ENCODE data around the gene OR8S1. TPM values are rescaled to one million over a fixed set of nuclear protein-coding genes. Genes with fewer than 3 reads are reported as not detected.

OR8S1 gene
- polyA plus RNA-seq, 1 donor: not detected

DNA sequence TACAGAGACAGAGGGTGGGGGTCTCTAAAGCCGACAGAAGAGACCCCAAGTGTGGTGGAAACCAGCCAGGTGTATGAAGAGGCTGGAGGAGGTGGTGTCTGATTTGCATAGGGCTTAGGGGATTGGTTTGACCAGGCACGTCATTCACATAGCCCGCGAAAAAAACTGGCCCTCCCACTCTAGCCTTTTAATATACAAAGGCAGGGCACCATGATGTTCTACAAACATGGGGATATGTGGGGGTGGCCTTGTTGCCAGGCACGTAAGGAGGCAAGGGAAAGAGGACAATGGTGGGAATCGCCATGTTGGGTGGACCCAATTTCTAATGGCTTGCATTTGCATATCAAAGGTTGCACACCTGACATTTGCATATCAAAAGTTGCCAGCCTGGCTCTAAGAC is 31.2 kb downstream of the OR8S1 start:
- no peak for DNase-seq

DNA sequence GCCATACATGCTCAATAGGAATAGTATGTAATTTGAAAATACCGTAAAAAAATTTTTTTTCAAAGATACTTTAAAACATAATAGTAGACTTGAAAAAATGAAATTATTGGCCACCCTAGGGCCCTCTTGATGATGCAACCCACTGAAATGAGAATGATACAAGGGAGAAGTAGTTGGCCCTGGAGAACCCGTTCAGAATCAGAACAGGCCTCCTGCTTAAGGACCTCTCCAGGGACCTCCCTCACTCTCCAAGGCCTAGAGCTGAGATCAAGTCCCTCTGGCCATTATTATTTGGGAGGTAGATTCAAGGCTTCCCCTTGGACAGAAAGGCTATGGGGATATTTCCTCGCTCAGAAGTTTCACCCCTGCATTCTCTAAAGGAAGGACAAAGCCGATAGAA is 32.5 kb downstream of the OR8S1 start:
- DNase-seq: no peak

DNA sequence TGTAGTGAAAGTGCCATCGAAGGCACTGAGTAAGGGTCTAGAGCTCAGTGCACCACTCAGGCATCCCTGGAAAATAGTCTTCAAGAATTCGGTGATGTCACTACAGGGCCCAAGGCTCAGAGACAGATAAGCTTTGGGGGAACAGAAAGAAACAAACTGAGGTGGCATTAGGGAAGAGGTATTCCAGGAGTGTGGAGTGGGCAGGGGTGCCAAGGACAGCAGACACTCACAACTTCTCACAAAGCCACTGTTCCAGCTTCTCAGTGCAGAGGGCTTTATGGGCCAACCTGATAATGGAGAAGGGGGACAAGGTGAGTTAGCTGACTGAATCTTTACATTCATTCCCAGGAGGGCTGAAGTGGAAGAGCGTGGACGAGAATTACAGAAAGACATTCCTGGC is 42.3 kb downstream of the OR8S1 start:
- DNase-seq: no peak

DNA sequence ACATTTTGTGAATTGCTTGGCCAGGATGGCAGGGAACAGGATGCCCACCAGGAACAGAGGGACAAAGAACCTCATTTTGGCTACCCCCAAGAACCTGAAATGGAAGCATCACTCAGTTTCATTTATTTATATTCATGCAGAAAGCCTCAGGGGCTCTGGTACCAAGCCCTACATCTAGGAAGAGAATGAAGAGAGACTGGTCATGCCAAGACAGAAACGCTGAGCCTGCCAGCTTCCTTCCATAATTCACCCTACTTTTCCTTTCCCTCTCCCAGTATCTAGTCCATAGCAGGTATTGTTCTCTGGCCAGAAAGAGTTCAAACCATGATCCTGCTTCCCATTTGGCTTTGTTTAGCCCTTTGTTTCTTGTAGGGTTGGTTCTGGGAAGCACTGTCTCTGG is 44.5 kb downstream of the OR8S1 start, which contains the start of gene LALBA:
Gene LALBA, minus strand, starts transcription at position 101 of the 400 bp plus-strand sequence. Its CDS starts 26 bp downstream, at position 75.
- DNase-seq: no peak

DNA sequence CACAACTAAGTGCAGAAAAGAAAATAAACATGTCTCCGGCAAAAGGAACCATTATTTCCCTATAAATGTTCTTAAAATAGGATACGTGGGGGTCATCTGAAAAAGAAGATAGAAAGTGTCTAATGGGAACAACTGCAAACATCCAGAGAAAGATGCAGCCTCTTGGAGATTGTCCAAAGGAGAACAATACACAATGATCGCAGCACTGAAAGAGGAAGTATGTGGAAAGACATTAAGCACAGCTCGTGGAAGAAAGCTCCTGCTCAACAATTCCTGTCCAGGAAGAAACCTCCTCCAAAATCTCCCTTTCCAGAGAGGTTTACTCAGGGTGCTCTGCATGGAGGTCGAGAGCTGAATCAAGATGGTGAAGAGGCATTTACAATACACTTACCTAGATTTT is 46.9 kb downstream of the OR8S1 start:
- no peak for DNase-seq

Other genes starting within 250 kb of the OR8S1 start
- gene ZNF641, start 174.7 kb upstream of the OR8S1 start, polyA plus RNA-seq (ENCODE audit: insufficient read length): 32.3 TPM
- 0.35 TPM for gene ANP32D, start 53.1 kb upstream of the OR8S1 start, polyA plus RNA-seq (ENCODE audit: insufficient read length)
- gene C12orf54, start 43.1 kb upstream of the OR8S1 start, polyA plus RNA-seq (ENCODE audit: insufficient read length): 0.60 TPM
- gene LALBA, start 44.4 kb downstream of the OR8S1 start, polyA plus RNA-seq (ENCODE audit: insufficient read length): not detected
- gene KANSL2, start 156.6 kb downstream of the OR8S1 start, polyA plus RNA-seq (ENCODE audit: insufficient read length): 63.5 TPM
- gene CCNT1, start 191.1 kb downstream of the OR8S1 start, polyA plus RNA-seq (ENCODE audit: insufficient read length): 40.2 TPM

All from left kidney (tissue), 2 donors.